ENCODE results near the gene B4GALT2. TPM values are rescaled to one million over a fixed set of nuclear protein-coding genes. Genes with fewer than 3 reads are reported as not detected.

The B4GALT2 gene
- total and polyA plus RNA-seq, 9 of the 15 experiments (the other 6 are each of a cell fraction or from before 2014, with no cell fraction given), result 1.3 to 86.8 (median 43.8) TPM

DNA sequence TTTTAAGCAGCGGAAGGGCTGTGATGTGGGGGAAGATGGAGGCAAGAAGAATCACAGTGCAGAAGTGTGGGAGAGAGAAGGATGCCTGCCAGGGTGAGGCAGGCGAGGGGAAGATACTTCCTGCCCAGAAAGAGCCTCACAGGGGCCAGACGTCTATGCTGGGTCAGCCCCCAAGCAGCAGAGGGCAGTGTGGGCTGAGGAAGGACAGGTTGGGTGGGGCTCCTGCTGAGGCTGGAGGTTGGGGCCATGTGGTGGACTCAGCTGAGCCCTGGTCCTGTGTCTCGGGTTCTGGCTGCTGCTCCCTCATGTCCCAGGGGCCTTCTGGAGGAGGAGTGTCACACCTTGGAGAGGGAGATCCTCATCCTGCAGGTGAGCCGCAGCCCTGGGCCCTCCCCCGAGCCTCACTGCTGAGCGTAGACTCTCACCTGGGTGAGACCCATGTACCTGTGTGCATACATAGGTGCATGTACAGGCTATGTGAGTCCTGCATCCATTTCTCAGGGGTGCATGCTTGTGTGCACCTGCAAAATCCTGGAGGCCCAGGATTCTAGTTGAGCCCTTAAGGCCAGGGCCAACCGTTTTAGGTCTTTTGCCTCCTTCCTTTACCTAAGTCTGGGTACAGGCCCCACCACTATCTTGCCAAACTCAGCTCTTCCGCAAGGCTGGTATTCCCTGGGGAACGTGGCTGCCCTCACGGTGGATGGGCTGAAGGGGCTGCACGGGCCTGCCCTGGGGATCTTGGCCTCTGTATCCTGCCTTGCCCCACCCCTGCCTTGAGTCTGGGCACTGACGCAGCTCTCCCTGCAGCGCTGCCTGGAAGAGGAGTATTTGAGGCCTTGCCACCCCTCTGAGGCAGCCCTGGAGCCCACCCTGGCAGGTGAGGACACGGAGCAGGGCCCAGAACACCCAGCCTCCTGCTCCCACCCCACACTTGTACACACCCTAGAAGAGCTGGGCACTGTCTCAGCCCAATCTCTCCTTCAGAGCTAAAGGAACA, 16.1 kb downstream of the B4GALT2 start (continued):
- TF ChIP-seq MITF (IDR thresholded peaks at IDR 0.05), result no peak
- TF ChIP-seq JUN (IDR thresholded peaks at IDR 0.05; ENCODE audit: borderline replicate concordance, low read depth, low read length), result no peak
- no peak; the same call in 1 of the 2 replicates for TF ChIP-seq JUN (CRISPR knock-in tag; IDR thresholded peaks at IDR 0.05; ENCODE audit: borderline replicate concordance)
- TF ChIP-seq RAD21 (CRISPR knock-in tag; conservative IDR thresholded peaks at IDR 0.05 in 1 of 2, IDR thresholded peaks at IDR 0.05 in 1 of 2), result peak; percentile 57 to 86
- TF ChIP-seq GATAD2A (IDR thresholded peaks at IDR 0.05), result no peak
- no peak for TF ChIP-seq MGA (IDR thresholded peaks at IDR 0.05)
- TF ChIP-seq XRCC5 (IDR thresholded peaks at IDR 0.05; ENCODE audit: low read depth, low read length), result peak; percentile 62; the same call in 1 of the 2 replicates
- TF ChIP-seq ZNF551 (CRISPR knock-in tag; IDR thresholded peaks at IDR 0.05), result no peak
- TF ChIP-seq ZNF316 (IDR thresholded peaks at IDR 0.05), result no peak
- 0 out of 2 replicates have a peak, but pooled peaks have one; percentile 19 for TF ChIP-seq RBFOX2 (IDR thresholded peaks at IDR 0.05; ENCODE audit: low read depth, low read length)
- TF ChIP-seq SMARCA4 (IDR thresholded peaks at IDR 0.05), result no peak
- TF ChIP-seq, protein P1, sequence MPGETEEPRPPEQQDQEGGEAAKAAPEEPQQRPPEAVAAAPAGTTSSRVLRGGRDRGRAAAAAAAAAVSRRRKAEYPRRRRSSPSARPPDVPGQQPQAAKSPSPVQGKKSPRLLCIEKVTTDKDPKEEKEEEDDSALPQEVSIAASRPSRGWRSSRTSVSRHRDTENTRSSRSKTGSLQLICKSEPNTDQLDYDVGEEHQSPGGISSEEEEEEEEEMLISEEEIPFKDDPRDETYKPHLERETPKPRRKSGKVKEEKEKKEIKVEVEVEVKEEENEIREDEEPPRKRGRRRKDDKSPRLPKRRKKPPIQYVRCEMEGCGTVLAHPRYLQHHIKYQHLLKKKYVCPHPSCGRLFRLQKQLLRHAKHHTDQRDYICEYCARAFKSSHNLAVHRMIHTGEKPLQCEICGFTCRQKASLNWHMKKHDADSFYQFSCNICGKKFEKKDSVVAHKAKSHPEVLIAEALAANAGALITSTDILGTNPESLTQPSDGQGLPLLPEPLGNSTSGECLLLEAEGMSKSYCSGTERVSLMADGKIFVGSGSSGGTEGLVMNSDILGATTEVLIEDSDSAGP (CRISPR knock-in tag; IDR thresholded peaks at IDR 0.05), result 0 out of 2 replicates have a peak, but pooled peaks have one; percentile 36

Measured in K562 (cell line).